NCI-H2081 (cell line): Measurements from ENCODE around the gene SF3A1.

Experiments
- DNase-seq, 2 experiments: peaks; one replicate each; lab custom pipeline; 2025; lab: John Stamatoyannopoulos, UW

SF3A1 gene

GRCh38 chr22:30286813-30287647 is 69.7 kb downstream of the SF3A1 start:
- peak; percentile 22 to 63 for DNase-seq

GRCh38 chr22:30286331-30286730 is 70.4 kb downstream of the SF3A1 start:
- no peak for DNase-seq

GRCh38 chr22:30285846-30286200 is 70.9 kb downstream of the SF3A1 start:
- DNase-seq = no peak

GRCh38 chr22:30285176-30285845 is 71.4 kb downstream of the SF3A1 start:
- DNase-seq = no peak

GRCh38 chr22:30284666-30285065 is 72.0 kb downstream of the SF3A1 start:
- no peak for DNase-seq

GRCh38 chr22:30284172-30284571 is 72.5 kb downstream of the SF3A1 start:
- no peak for DNase-seq

GRCh38 chr22:30283342-30283741 is 73.4 kb downstream of the SF3A1 start:
- DNase-seq = no peak

- no peak for DNase-seq
These were observed 74.1 kb downstream of the SF3A1 start for GRCh38 chr22:30282616-30283046.
